ENCODE data around the gene CRTC2.
"Not testable (repeated sequence)": the region's sequence is repeated elsewhere in the genome, so short reads cannot be mapped to it uniquely, and the experiment has no call there.

CRTC2 gene, protein sequence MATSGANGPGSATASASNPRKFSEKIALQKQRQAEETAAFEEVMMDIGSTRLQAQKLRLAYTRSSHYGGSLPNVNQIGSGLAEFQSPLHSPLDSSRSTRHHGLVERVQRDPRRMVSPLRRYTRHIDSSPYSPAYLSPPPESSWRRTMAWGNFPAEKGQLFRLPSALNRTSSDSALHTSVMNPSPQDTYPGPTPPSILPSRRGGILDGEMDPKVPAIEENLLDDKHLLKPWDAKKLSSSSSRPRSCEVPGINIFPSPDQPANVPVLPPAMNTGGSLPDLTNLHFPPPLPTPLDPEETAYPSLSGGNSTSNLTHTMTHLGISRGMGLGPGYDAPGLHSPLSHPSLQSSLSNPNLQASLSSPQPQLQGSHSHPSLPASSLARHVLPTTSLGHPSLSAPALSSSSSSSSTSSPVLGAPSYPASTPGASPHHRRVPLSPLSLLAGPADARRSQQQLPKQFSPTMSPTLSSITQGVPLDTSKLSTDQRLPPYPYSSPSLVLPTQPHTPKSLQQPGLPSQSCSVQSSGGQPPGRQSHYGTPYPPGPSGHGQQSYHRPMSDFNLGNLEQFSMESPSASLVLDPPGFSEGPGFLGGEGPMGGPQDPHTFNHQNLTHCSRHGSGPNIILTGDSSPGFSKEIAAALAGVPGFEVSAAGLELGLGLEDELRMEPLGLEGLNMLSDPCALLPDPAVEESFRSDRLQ

DNA sequence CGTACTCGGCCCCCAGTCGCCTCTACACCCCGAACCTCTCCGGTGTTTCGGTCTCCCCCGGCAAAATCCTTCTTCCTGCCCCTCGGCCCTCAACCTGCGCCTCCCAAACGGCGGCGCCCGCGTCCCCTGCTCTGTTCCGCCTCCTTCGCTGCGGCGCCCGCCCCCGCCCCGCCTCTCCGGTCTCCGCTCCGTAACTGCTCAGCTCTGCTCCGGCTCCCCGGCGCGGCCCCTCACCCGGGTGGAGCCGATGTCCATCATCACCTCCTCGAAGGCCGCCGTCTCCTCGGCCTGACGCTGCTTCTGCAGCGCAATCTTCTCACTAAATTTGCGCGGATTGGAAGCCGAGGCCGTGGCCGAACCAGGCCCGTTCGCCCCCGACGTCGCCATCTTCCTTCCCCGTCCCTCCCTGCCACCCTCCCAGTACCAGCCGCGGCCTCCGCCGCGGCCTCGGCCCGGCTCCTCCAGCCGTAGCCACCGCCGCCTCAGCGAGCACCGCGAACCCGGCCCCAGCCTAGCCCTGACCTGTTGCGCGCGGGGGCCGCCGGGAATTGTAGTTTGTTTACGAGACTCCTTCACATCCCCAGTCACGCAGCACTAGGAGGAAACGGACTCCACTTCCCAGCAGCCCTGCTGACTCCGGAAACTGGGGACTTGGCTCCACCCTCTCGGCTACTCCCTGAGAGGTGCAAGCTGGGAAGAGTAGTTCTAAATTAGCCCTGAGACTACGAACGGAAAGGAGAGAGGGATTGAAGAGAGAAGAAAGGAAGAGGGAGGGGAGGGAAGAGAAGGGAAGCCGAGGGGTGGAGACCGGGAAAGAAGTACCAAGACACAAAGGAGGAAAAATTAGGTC, at the start of gene CRTC2:
Gene CRTC2 (minus strand): TSS at position 502 of the 850 bp plus-strand sequence. CDS start 115 bp downstream, at position 387.
- peak; percentile 99 for DNase-seq (ENCODE audit: low read depth)

DNA sequence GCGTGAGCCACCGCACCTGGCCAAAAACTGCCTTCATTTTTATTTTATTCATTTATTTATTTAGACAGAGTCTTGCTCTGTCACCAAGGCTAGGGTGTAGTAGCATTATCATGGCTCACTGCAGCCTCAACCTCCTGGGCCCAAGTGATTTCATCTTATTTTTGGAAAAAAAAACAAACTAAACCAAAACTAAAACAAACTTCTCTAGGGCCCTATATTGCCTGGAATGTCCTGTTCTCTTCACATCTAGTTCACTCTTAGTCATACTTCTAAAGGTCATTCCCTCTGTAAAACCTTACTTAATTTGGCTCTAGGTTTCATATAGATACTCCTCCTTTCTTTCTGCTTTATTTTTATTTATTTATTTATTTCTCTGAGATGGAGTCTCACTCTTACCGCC, 47.7 kb upstream of the CRTC2 start:
- peak; percentile 57 for DNase-seq (ENCODE audit: low read depth)

DNA sequence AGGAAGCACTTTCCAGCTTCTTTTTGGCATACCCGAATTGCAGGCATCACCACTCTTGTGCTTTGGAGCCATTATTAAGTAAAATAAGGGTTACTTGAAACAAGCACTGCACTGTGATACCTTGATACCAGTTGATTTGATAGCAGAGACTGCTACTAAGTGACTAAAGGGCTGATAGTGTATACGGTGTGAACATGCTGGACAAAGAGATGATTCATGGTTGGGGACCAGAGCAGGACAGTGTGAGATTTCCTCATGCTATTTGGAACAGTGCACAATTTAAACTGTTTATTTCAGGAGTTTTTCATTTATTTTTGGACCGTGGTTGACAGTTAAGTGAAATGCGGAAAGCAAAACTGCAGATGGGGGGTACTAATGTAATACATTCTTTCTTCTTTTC, 42.0 kb upstream of the CRTC2 start:
- DNase-seq (ENCODE audit: low read depth) = no peak

- not testable (repeated sequence) for DNase-seq (ENCODE audit: low read depth)
Observed at GRCh38 chr1:153996882-153997281, 38.5 kb upstream of the CRTC2 start.

DNA sequence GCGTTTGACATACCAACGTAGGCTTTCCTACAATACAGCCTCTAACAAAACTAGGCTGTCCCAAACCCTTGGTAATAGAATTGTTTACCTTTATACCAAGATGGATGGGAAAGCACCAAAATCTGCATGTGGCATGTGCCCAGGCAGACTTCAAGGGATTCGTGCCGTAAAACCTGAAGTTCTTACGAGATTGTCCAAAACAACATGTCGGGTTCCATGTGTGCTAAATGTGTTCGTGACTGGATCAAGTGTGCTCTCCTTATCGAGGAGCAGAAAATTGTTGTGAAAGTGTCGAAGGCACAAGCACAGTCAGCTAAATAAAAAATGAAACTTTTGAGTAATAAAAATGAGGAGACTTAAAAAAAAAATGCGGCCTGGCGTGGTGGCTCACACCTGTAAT, 37.2 kb upstream of the CRTC2 start:
- DNase-seq (ENCODE audit: low read depth) = no peak

- DNase-seq (ENCODE audit: low read depth) = no peak
Observed at GRCh38 chr1:153995202-153995601, 36.8 kb upstream of the CRTC2 start.

- DNase-seq (ENCODE audit: low read depth) = no peak
Observed at GRCh38 chr1:153991806-153992205, 33.4 kb upstream of the CRTC2 start.

- no peak for DNase-seq (ENCODE audit: low read depth)
Observed at GRCh38 chr1:153991151-153991630, 32.8 kb upstream of the CRTC2 start.

DNA sequence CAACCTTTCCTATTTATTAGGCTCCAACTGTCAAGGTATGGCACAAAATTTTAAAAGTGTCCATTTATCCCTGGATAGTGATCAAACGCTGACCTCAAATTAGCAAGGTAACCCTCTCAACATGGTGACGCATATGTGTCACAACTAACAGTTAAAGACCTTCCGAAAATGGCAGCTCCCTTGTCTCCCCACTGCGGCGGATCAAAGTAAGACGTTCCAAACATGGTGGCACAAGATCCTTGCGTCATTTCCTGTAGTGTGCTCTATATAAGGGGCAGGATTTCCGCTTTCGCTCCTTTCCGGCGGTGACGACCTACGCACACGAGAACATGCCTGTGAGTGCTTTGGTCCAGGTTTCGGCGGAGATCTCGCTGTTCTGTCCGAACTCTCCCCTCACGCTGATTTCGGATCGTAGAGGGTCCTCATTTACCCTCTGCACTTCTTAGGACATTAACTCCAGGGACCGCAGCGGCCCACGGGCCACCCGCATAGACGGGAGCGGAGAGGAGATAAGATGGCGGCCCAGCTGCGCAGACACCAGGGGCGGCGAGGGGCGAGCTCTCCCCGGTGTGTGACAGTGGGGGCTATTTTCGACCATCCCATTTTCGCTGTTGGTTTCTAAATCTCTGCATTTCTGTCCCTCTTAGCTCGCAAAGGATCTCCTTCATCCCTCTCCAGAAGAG, 32.2 kb upstream of the CRTC2 start, which contains the start of gene RPS27:
Gene RPS27 (plus strand): TSS at position 295 of the 683 bp plus-strand sequence. CDS start 35 bp downstream, at position 330.
- DNase-seq (ENCODE audit: low read depth) = peak; percentile 97

GRCh38 chr1:153987621-153988020, 29.2 kb upstream of the CRTC2 start:
- DNase-seq (ENCODE audit: low read depth) = no peak

DNA sequence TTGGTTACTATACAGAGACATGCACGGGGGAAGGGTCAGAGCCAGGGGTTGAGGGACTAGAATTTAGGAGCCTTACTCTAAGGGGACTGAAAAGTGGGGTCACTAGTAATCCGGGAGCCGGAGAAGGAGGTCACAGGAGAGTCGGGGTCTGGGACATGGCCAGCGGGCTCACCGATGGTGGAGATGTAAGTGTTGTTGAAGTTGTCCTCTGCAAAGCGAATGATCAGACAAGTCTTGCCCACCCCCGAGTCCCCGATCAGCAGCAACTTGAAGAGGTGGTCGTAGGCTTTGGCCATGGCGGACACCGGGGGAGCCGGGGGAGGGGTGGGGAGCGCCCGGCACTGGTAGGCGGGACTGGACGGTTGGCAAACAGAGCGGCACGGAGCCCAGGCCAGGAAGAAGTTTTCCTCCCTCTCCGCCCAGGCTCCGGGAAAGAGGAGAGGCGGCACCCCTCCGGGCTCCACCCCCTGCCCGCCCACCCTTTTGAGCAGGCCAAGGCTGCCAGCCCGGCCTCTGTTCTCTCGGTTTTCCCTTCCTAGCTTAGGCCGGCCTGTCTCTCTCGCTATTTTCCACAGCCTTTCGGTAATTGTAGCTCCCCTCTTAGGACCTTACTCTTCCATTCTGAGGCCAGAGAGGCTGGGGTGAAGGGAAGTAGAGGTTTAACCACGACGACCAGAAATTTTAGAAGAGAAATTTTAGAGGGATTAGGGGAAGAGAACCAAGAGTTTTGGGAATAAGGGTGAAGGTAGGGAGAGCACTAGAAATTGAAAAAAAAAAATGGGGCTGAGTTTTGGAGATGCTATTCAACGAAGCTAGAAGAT, 27.7 kb upstream of the CRTC2 start, which contains the start of gene RAB13:
Gene RAB13 (minus strand): TSS at position 399 of the 821 bp plus-strand sequence. CDS start 103 bp downstream, at position 296.
- peak; percentile 86 for DNase-seq (ENCODE audit: low read depth)

DNA sequence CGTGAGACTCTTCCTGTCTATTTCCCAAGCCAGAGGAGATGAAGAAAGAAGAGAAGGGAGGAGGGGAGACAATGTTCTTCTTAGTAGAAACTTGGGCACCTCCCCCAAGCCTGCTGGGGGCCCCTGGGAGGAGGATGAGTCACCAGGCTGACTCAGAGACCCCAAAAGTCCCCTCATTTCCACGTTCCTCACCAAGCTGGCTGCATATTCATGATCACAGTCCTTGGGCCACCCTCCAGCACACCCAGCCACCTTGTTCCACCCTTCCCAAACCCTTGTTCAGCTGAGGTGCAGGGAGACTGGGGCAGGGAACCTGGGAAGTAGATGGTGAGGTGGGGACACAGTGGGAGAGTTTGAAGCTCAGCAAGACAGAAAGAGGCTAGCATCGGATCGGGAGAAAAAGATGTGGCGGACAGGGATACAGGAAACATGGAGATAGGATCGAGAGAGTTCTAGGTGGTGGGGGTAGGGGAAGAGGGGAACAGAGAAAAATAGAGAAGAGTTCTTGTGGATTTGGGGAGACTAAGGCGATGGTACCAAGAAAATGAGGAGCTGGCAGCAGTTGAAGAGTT, 27.0 kb upstream of the CRTC2 start:
- DNase-seq (ENCODE audit: low read depth) = peak; percentile 73

DNA sequence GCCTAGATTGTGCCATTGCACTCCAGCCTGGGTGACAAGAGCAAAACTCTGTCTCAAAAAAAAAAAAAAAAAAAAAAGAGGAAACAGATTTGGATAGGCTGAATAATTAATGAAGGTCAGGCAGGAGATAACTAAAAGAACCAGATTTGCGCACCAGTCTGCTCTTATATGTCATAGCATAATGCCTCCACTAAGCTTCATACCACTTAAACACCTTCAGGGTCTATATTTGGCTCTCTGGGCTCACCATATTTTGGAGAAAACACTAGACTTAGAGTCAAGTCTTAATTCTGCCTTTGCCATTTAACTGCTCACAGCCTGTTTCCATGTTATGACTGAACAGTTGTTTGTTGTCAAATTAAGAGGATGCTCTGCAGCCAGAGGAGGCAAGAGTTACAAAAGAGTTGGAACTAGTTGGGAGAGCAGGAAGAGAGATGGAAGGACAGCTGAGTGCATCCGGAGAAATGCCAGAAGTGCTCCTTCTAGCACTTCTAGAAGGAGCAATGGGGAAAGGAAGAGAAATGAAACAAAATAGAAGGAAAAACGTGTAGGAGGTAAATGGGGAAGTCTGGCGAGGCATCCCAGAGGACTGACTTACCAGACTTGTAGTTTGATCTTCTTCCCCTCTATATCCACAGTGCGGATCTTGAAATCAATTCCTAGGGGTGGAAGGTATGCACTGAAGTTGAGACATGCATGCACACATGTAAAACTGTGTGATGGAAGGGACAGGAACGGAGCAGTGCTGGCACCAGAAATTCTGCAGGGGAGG, 25.9 kb upstream of the CRTC2 start:
- no peak for DNase-seq (ENCODE audit: low read depth)

DNA sequence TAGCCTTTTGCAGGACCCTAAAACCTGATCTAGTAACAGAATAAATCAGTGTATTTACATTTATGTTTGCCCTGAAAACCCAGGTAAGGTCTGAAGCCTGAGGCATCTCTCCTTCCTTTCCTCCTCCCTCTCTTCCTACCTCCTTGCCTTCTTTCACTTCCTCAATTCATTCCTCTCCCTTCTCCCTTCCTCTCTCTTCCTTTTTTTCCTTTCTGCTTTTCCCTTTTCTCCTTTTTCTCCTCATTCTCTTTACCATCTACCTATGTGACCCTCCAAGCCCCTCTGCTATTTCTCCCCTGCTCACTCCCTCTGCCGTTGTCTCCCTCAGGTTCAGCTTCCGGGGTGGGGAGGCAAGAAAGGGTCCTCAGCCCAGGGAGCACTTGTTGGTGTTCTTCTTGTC, 23.3 kb upstream of the CRTC2 start:
- DNase-seq (ENCODE audit: low read depth) = not testable (repeated sequence)

DNA sequence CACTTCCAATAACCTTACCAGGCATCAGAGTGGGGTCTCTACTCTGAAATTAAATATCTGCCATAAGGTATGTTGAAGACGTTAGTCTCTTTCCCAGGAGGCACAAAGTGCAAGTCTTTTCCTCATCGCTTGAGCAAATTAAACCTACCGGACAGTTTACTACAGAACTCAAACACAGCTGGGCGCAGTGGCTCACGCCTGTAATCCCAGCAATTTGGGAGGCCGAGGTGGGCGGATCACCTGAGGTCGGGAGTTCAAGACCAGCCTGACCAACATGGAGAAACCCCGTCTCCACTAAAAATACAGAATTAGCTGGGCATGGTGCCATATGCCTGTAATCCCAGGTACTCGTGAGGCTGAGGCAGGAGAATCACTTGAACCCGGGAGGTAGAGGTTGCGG, 20.7 kb upstream of the CRTC2 start:
- DNase-seq (ENCODE audit: low read depth) = not testable (repeated sequence)

- no peak for DNase-seq (ENCODE audit: low read depth)
Observed at GRCh38 chr1:153978274-153978909, 20.0 kb upstream of the CRTC2 start.

- DNase-seq (ENCODE audit: low read depth) = peak; percentile 74
Observed at GRCh38 chr1:153977250-153978240, 19.1 kb upstream of the CRTC2 start, which contains the start of gene JTB. Gene JTB, minus strand, starts transcription at chr1:153977674. Its CDS starts 422 bp downstream, at chr1:153977252.

Measured in stromal cell of bone marrow (primary cell).